Stomach (tissue), 9 donors: ENCODE data around the gene SULT1C2. TPM values are rescaled to one million over a fixed set of nuclear protein-coding genes. Genes with fewer than 3 reads are reported as not detected.
A peak's percentile ranks its signal among the peaks of the same experiment; 100 is the strongest.

Experiments used
- DNase-seq, 2 donors: peaks; one replicate each; pipeline versions ENCODE4 v3.0.0 to v3.0.0-alpha.2; 2013 to 2019
- H3K27ac ChIP-seq, 5 donors: fragments of 200-600 bp in 4 of 5; sonication (generic) in 4 of 5; one replicate each; pipeline ENCODE4 v1.5.1; 2013 to 2019; ENCODE audit warnings: mild to moderate bottlenecking in 1 of 5, moderate library complexity in 1 of 5
- H3K27me3 ChIP-seq, 3 donors: fragments of 200-600 bp; sonication (generic); one replicate each; pipeline ENCODE4 v1.5.1; 2017 to 2019; ENCODE audit warnings: mixed run types in 1 of 3
- H3K36me3 ChIP-seq, 4 donors: fragments of 200-600 bp; sonication (generic); 1 replicate in 3 of 4; 2 replicates in 1 of 4; pipeline ENCODE4 v1.5.1; 2016 to 2019
- H3K4me1 ChIP-seq, 4 donors: fragments of 200-600 bp; sonication (generic); one replicate each; pipeline ENCODE4 v1.5.1; 2016 to 2019
- H3K4me3 ChIP-seq, 4 donors: fragments of 200-600 bp; sonication (generic) in 3 of 4; one replicate each; pipeline ENCODE4 v1.5.1; 2016 to 2019; ENCODE audit warnings: mild to moderate bottlenecking in 1 of 4
- H3K9me3 ChIP-seq, 4 donors: fragments of 200-600 bp; sonication (generic); one replicate each; pipeline ENCODE4 v1.5.1; 2016 to 2019
- CTCF ChIP-seq, 7 experiments: fragments of 450-650 bp in 4 of 7; fragments of 200-600 bp in 3 of 7; sonication (generic) in 3 of 7; IDR thresholded peaks; one replicate each; pipeline ENCODE4 v1.5.1; 2016 to 2019; ENCODE audit warnings: antibody characterized with exemption in 7 of 7, control low read depth in 2 of 7, mild to moderate bottlenecking in 1 of 7
- EP300 ChIP-seq: sonication (generic); formaldehyde crosslinking; IDR thresholded peaks from one replicate; pipeline ENCODE4 v1.6.1; 2017; ENCODE audit warnings: antibody characterized with exemption
- POLR2A ChIP-seq, 4 donors: fragments of 450-650 bp; IDR thresholded peaks; one replicate each; pipeline ENCODE4 v1.6.1; 2016; ENCODE audit warnings: antibody characterized with exemption in 4 of 4, control low read depth in 2 of 4, mild to moderate bottlenecking in 1 of 4, moderate library complexity in 1 of 4
- POLR2AphosphoS5 ChIP-seq, 3 donors: sonication (generic); formaldehyde crosslinking; IDR thresholded peaks; one replicate each; pipeline ENCODE4 v1.6.1; 2016; ENCODE audit warnings: antibody characterized with exemption in 3 of 3
- WGBS, 5 donors: extraction: QIAGEN DNeasy Blood & Tissue Kit in 3 of 5; methylation state at CpG; one replicate each; pipeline versions ENCODE4 v1.1.5 to v1.1.7; 2013 to 2018; 5-methylcytosine and 5-hydroxymethylcytosine counted together
- intact Hi-C: fragments of 100-400 bp; cut with DNase I; formaldehyde crosslinking; loops from one replicate; pipeline ENCODE4 v1.15.1; 2023; ENCODE audit warnings: low total_unique reads
- polyA plus RNA-seq, 3 donors: library from polyadenylated mRNA; stranded (reverse); fragments of 200-250 nt; gene quantifications; one replicate each; pipeline ENCODE4 v1.2.3, GENCODE V29; 2013
- total RNA-seq, 5 donors: library from RNA; depleted of rRNA; stranded (reverse); fragments of >200 nt; gene quantifications; one replicate each; pipeline versions ENCODE4 v1.1.0 to v1.2.3, GENCODE V29; 2014 to 2016
- donor health status: healthy with polysubstance abuse.
- donor health status: Bipolar disorder and iron deficiency.
- donor health status: healthy.

SULT1C2 gene
- total and polyA plus RNA-seq, 8 donors: 1.4 to 259 (median 80.3) TPM

- H3K36me3 ChIP-seq: no peaks in the 10 kb centered on the region
- peaks cover 0 to 14% (median 5%) of the 10 kb centered on the region in 4 donors for H3K9me3 ChIP-seq
- intact Hi-C loops: no loop called here
- no peak overlapping the region for H3K4me3 ChIP-seq
- no peaks in the 10 kb centered on the region for H3K27me3 ChIP-seq
- TF ChIP-seq CTCF (IDR thresholded peaks at IDR 0.05) (no peak), EP300 (no peak), POLR2AphosphoS5 (IDR thresholded peaks at IDR 0.05) (no peak), POLR2A (IDR thresholded peaks at IDR 0.05) (no peak)
- H3K27ac ChIP-seq: peak overlapping the region in 1 of 5 donors; percentile 46
- 88 to 96% (median 90%) methylated on average over 2 of the region's 2 CpGs for WGBS, 5 donors
- DNase-seq: no peak
- no peaks in the 10 kb centered on the region for H3K4me1 ChIP-seq
Observed at GRCh38 chr2:108244667-108245414, 43.9 kb upstream of the SULT1C2 start.

- Histone ChIP-seq H3K4me3 (no peak overlapping the region), H3K9me3 (no peaks in the 10 kb centered on the region), H3K36me3 (no peaks in the 10 kb centered on the region), H3K4me1 (no peaks in the 10 kb centered on the region), H3K27ac (no peak overlapping the region), H3K27me3 (no peaks in the 10 kb centered on the region)
- 7 to 18% (median 10%) methylated on average over 1 of the region's 1 CpG for WGBS, 5 donors
- no peak for DNase-seq
- intact Hi-C loops: no loop called here
- TF ChIP-seq EP300 (no peak), POLR2AphosphoS5 (IDR thresholded peaks at IDR 0.05) (no peak), CTCF (IDR thresholded peaks at IDR 0.05) (no peak), POLR2A (IDR thresholded peaks at IDR 0.05) (no peak)
Observed at GRCh38 chr2:108253106-108253505, 35.6 kb upstream of the SULT1C2 start.

GRCh38 chr2:108257757-108258331, 30.9 kb upstream of the SULT1C2 start:
- no peak for DNase-seq
- H3K36me3 ChIP-seq: no peaks in the 10 kb centered on the region
- TF ChIP-seq POLR2AphosphoS5 (IDR thresholded peaks at IDR 0.05) (no peak), CTCF (IDR thresholded peaks at IDR 0.05) (no peak), EP300 (no peak), POLR2A (IDR thresholded peaks at IDR 0.05) (no peak)
- H3K4me1 ChIP-seq: no peaks in the 10 kb centered on the region
- no peaks in the 10 kb centered on the region for H3K27me3 ChIP-seq
- intact Hi-C loops: no loop called here
- no peak overlapping the region for H3K4me3 ChIP-seq
- WGBS, 5 donors: 69 to 84% (median 70%) methylated on average over 3 of the region's 3 CpGs
- no peaks in the 10 kb centered on the region for H3K9me3 ChIP-seq
- H3K27ac ChIP-seq: no peak overlapping the region

GRCh38 chr2:108260773-108261172, 27.9 kb upstream of the SULT1C2 start:
- no peak overlapping the region for H3K4me3 ChIP-seq
- TF ChIP-seq EP300: no peak
- no peak for TF ChIP-seq POLR2AphosphoS5 (IDR thresholded peaks at IDR 0.05)
- TF ChIP-seq POLR2A (IDR thresholded peaks at IDR 0.05): no peak
- TF ChIP-seq CTCF (IDR thresholded peaks at IDR 0.05): no peak
- no peaks in the 10 kb centered on the region for H3K9me3 ChIP-seq
- 85 to 90% (median 88%) methylated on average over 1 of the region's 1 CpG for WGBS, 5 donors
- intact Hi-C loops: no loop called here
- H3K4me1 ChIP-seq: peaks cover 0 to 7% (median 1%) of the 10 kb centered on the region in 4 donors
- H3K27ac ChIP-seq: no peak overlapping the region
- no peaks in the 10 kb centered on the region for H3K27me3 ChIP-seq
- no peaks in the 10 kb centered on the region for H3K36me3 ChIP-seq
- no peak for DNase-seq
